Hair follicle dermal papilla cell (primary cell): ENCODE results near the gene CCT7. TPM values are rescaled to one million over a fixed set of nuclear protein-coding genes. Genes with fewer than 3 reads are reported as not detected.

Experiments used
- small RNA-seq: library from RNA; depleted of rRNA; stranded (forward); fragments of <200 nt; gene quantifications from one replicate; pipeline ENCODE3, GENCODE V24; 2012
- total RNA-seq: library from RNA; depleted of rRNA; stranded (reverse); fragments of >200 nt; gene quantifications from 2 replicates; pipeline ENCODE4 v1.2.3, GENCODE V29; 2012

CCT7 gene
- 166 and 183 TPM in 2 replicates for total RNA-seq

GRCh38 chr2:73233932-73234832 lies at the start of gene CCT7:
CCT7 (plus strand) TSS chr2:73234308; CDS start chr2:73234379, 71 bp downstream.

GRCh38 chr2:73202156-73203054 lies 31.7 kb upstream of the CCT7 start, which contains the start of gene NOTO:
NOTO (plus strand) TSS chr2:73202574; CDS start chr2:73202667, 93 bp downstream.

GRCh38 chr2:73214120-73215035 lies 19.7 kb upstream of the CCT7 start, which contains the start of gene SMYD5:
SMYD5 (plus strand) TSS chr2:73214245; CDS start chr2:73214267, 22 bp downstream.

GRCh38 chr2:73233154-73233931 lies 765 bp upstream of the CCT7 start, which contains the start of gene PRADC1:
PRADC1 (minus strand) TSS chr2:73233239; CDS start chr2:73233160, 79 bp downstream.

GRCh38 chr2:73284296-73285158 lies 50.4 kb downstream of the CCT7 start, which contains the start of gene FBXO41:
FBXO41 (minus strand) TSS chr2:73284478; CDS start chr2:73269630, 14,848 bp downstream.

GRCh38 chr2:73293534-73294171 lies 59.5 kb downstream of the CCT7 start, which contains the start of gene EGR4:
EGR4 (minus strand) TSS chr2:73293548; CDS start chr2:73293317, 231 bp downstream.

Small RNA genes lying within 50 kb of the gene (small RNA-seq; reads per million reads assigned to genes)
- gene RNU6-111P: not detected

Other genes with a start within 250 kb of the CCT7 start
- gene SFXN5, start 162.6 kb upstream of the CCT7 start, total RNA-seq: 11.1 and 15.1 TPM in 2 replicates
- 94.9 and 96.9 TPM in 2 replicates for gene RAB11FIP5, start 121.4 kb upstream of the CCT7 start, total RNA-seq
- gene NOTO, start 31.7 kb upstream of the CCT7 start, total RNA-seq: not detected in 2 replicates
- 27.3 and 32.3 TPM in 2 replicates for gene SMYD5, start 20.1 kb upstream of the CCT7 start, total RNA-seq
- gene PRADC1, start 1.1 kb upstream of the CCT7 start, total RNA-seq: 14.3 and 17.6 TPM in 2 replicates
- 1.3 and 1.5 TPM in 2 replicates for gene FBXO41, start 50.2 kb downstream of the CCT7 start, total RNA-seq
- gene EGR4, start 59.2 kb downstream of the CCT7 start, total RNA-seq: 0.12 TPM in 1 of 2 replicates, not detected in the other
- 21.3 and 29.4 TPM in 2 replicates for gene ALMS1, start 151.5 kb downstream of the CCT7 start, total RNA-seq